Breast epithelium (tissue), 3 donors: ENCODE data around the gene SPOPL.

ENCODE experiments used
- POLR2A ChIP-seq: fragments of 450-650 bp; IDR thresholded peaks from one replicate; pipeline ENCODE4 v1.6.1; 2016; ENCODE audit warnings: antibody characterized with exemption, mild to moderate bottlenecking, moderate library complexity
- POLR2AphosphoS5 ChIP-seq, 3 donors: sonication (generic); formaldehyde crosslinking; IDR thresholded peaks; one replicate each; pipeline ENCODE4 v1.6.1; 2017; ENCODE audit warnings: antibody characterized with exemption in 3 of 3
- TF ChIP-seq, protein P1 (sequence below), 3 donors: fragments of 450-650 bp; IDR thresholded peaks; one replicate each; pipeline ENCODE4 v1.5.1; 2016 to 2017; ENCODE audit warnings: antibody characterized with exemption in 3 of 3, mild to moderate bottlenecking in 3 of 3, moderate library complexity in 3 of 3

DNA sequence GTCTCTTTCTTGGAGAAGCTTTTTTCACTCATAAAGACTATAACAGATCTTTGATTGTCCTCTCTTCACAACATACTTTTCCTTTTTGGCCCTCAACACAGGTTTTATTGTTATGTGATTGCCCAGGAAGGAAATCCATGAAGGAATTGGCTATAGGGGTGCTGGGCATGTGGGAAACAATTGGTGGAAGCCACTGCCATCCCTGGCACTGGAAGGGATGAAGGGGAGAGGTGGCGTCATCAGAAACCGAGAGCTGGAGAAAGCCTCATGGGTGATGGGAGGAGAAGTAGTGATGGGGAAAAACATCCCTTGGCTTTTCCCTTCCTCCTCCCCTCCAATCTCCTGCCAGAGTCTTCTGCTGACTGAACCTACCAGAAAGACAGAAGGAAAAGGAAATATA lies 106.2 kb downstream of the SPOPL start:
- TF ChIP-seq, protein P1, sequence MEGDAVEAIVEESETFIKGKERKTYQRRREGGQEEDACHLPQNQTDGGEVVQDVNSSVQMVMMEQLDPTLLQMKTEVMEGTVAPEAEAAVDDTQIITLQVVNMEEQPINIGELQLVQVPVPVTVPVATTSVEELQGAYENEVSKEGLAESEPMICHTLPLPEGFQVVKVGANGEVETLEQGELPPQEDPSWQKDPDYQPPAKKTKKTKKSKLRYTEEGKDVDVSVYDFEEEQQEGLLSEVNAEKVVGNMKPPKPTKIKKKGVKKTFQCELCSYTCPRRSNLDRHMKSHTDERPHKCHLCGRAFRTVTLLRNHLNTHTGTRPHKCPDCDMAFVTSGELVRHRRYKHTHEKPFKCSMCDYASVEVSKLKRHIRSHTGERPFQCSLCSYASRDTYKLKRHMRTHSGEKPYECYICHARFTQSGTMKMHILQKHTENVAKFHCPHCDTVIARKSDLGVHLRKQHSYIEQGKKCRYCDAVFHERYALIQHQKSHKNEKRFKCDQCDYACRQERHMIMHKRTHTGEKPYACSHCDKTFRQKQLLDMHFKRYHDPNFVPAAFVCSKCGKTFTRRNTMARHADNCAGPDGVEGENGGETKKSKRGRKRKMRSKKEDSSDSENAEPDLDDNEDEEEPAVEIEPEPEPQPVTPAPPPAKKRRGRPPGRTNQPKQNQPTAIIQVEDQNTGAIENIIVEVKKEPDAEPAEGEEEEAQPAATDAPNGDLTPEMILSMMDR (IDR thresholded peaks at IDR 0.05) = no peak
- TF ChIP-seq POLR2A (no peak), POLR2AphosphoS5 (IDR thresholded peaks at IDR 0.05) (no peak)
